HEK293 (cell line): ENCODE data around the gene ANXA8.

Experiments used
- CTCF ChIA-PET: fragments of 350-600 bp; formaldehyde crosslinking; extraction: SDS; loops from one replicate; lab custom pipeline; 2021; ENCODE audit warnings: antibody characterized with exemption; lab: Yijun Ruan, JAX
- POLR2A ChIA-PET: fragments of 300-600 bp; formaldehyde crosslinking; extraction: SDS; loops from one replicate; lab custom pipeline; 2020; ENCODE audit warnings: antibody characterized with exemption, inconsistent platforms; lab: Yijun Ruan, JAX
- H3K27ac ChIP-seq: fragments of 200-500 bp; sonication (Bioruptor generic); 2 replicates; pipeline ENCODE4 v1.5.1; 2014; ENCODE audit warnings: low read depth, low read length, control low read depth, inconsistent platforms; ENCODE audit errors: extremely low read depth
- H3K36me3 ChIP-seq, 2 experiments: fragments of 200-500 bp in 1 of 2; sonication (Bioruptor generic) in 1 of 2; 1 replicate in 1 of 2; 2 replicates in 1 of 2; pipeline ENCODE4 v1.5.1; 2014 to 2017; ENCODE audit warnings: inconsistent platforms in 2 of 2, low read length in 2 of 2; ENCODE audit not compliant: control insufficient read depth in 2 of 2, insufficient read depth in 1 of 2
- H3K4me1 ChIP-seq: fragments of 200-500 bp; sonication (Bioruptor generic); 2 replicates; pipeline ENCODE4 v1.5.1; 2014; ENCODE audit warnings: mild to moderate bottlenecking, low read length, inconsistent platforms; ENCODE audit not compliant: control insufficient read depth, insufficient read depth
- H3K4me3 ChIP-seq: 2 replicates; pipeline ENCODE4 v1.5.1; 2011; ENCODE audit warnings: low read depth, mild to moderate bottlenecking, control low read depth, low read length, moderate library complexity
- H3K9me3 ChIP-seq: fragments of 200-500 bp; sonication (Bioruptor generic); 2 replicates; pipeline ENCODE4 v1.5.1; 2014; ENCODE audit warnings: low read depth, low read length, inconsistent platforms; ENCODE audit not compliant: control insufficient read depth, insufficient read depth
- GLI4 ChIP-seq: fragments of 450-650 bp; formaldehyde crosslinking; IDR thresholded peaks from 2 replicates; pipeline ENCODE4 v1.5.1; 2016; ENCODE audit warnings: missing biosample characterization, missing genetic modification characterization
- GLIS2 ChIP-seq: fragments of 450-650 bp; formaldehyde crosslinking; IDR thresholded peaks from 2 replicates; pipeline ENCODE4 v1.5.1; 2016; ENCODE audit warnings: missing biosample characterization, missing genetic modification characterization
- KLF1 ChIP-seq: fragments of 450-650 bp; formaldehyde crosslinking; IDR thresholded peaks from 2 replicates; pipeline ENCODE4 v1.5.1; 2016; ENCODE audit warnings: missing biosample characterization, missing genetic modification characterization
- RBAK ChIP-seq: fragments of 450-650 bp; formaldehyde crosslinking; IDR thresholded peaks from 2 replicates; pipeline ENCODE4 v1.5.1; 2016; ENCODE audit warnings: missing biosample characterization, missing genetic modification characterization
- WT1 ChIP-seq: fragments of 450-650 bp; formaldehyde crosslinking; IDR thresholded peaks from 2 replicates; pipeline ENCODE4 v1.5.1; 2016; ENCODE audit warnings: missing biosample characterization, missing genetic modification characterization
- ZBTB7A ChIP-seq: fragments of 450-650 bp; formaldehyde crosslinking; IDR thresholded peaks from 2 replicates; pipeline ENCODE4 v1.5.1; 2016; ENCODE audit warnings: low read depth, missing biosample characterization, missing genetic modification characterization
- ZIC2 ChIP-seq: fragments of 450-650 bp; formaldehyde crosslinking; IDR thresholded peaks from 2 replicates; pipeline ENCODE4 v1.5.1; 2016; ENCODE audit warnings: missing biosample characterization, missing genetic modification characterization
- ZNF121 ChIP-seq: fragments of 450-650 bp; formaldehyde crosslinking; IDR thresholded peaks from 2 replicates; pipeline ENCODE4 v1.5.1; 2016; ENCODE audit warnings: missing biosample characterization, missing genetic modification characterization
- ZNF133 ChIP-seq: fragments of 450-650 bp; formaldehyde crosslinking; IDR thresholded peaks from 2 replicates; pipeline ENCODE4 v1.5.1; 2016; ENCODE audit warnings: missing biosample characterization, missing genetic modification characterization
- ZNF19 ChIP-seq: fragments of 450-650 bp; formaldehyde crosslinking; IDR thresholded peaks from 2 replicates; pipeline ENCODE4; 2016; ENCODE audit warnings: missing biosample characterization, missing genetic modification characterization, low read depth
- ZNF214 ChIP-seq: fragments of 450-650 bp; formaldehyde crosslinking; IDR thresholded peaks from 2 replicates; pipeline ENCODE4 v1.5.1; 2017; ENCODE audit warnings: missing biosample characterization, mild to moderate bottlenecking, missing genetic modification characterization, borderline replicate concordance
- ZNF501 ChIP-seq: fragments of 450-650 bp; formaldehyde crosslinking; IDR thresholded peaks from 2 replicates; pipeline ENCODE4 v1.5.1; 2016; ENCODE audit warnings: missing biosample characterization, missing genetic modification characterization
- ZNF544 ChIP-seq: fragments of 450-650 bp; formaldehyde crosslinking; IDR thresholded peaks from 2 replicates; pipeline ENCODE4 v1.5.0; 2017; ENCODE audit warnings: missing biosample characterization, missing genetic modification characterization
- TF ChIP-seq, protein P1 (sequence below): fragments of 450-650 bp; formaldehyde crosslinking; IDR thresholded peaks from 2 replicates; pipeline ENCODE4 v1.5.1; 2016; ENCODE audit warnings: missing biosample characterization, missing genetic modification characterization, low read depth
- TF ChIP-seq, protein P2 (sequence below): fragments of 450-650 bp; formaldehyde crosslinking; IDR thresholded peaks from 2 replicates; pipeline ENCODE4 v1.5.1; 2016; ENCODE audit warnings: missing biosample characterization, missing genetic modification characterization
- TF ChIP-seq, protein P3 (sequence below): fragments of 450-650 bp; formaldehyde crosslinking; IDR thresholded peaks from 2 replicates; pipeline ENCODE4 v1.5.1; 2017; ENCODE audit warnings: missing biosample characterization, missing genetic modification characterization

The ANXA8 gene

DNA sequence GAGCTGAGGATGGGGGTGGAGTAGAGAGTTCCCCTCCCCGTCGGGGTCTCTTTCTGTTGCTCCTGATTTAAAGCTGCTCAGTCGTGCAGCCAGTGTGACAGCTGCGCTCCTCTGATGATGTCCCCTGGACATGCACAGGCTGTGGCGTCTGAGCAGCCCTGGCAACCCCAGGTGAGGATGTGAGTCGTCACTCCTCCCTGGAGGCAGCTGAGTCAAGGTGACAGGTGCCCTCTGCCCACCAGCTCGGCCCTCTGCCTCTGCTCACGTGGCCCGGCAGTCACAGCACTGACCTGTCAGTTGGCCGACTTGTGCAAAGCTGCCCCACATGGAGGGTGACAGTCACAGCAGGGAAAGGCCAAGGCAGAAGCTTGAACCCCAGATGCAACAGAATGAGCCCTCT, 33.9 kb downstream of the ANXA8 start:
- CTCF ChIA-PET = interaction anchor here (0.7 to 1.9 kb wide), 3 partner anchors 10 to 83 kb away, joined by 3 to 6 read pairs (median 3); no protein-coding TSS in a partner anchor
- no peaks in the 10 kb centered on the region for H3K9me3 ChIP-seq
- TF ChIP-seq WT1 (tag by site-specific recombination) (no peak), ZNF121 (tag by site-specific recombination) (no peak), ZBTB7A (no peak), ZNF214 (no peak), ZNF19 (tag by site-specific recombination) (no peak), GLI4 (tag by site-specific recombination) (no peak), ZNF501 (tag by site-specific recombination) (no peak), KLF1 (no peak)
- TF ChIP-seq, protein P1, sequence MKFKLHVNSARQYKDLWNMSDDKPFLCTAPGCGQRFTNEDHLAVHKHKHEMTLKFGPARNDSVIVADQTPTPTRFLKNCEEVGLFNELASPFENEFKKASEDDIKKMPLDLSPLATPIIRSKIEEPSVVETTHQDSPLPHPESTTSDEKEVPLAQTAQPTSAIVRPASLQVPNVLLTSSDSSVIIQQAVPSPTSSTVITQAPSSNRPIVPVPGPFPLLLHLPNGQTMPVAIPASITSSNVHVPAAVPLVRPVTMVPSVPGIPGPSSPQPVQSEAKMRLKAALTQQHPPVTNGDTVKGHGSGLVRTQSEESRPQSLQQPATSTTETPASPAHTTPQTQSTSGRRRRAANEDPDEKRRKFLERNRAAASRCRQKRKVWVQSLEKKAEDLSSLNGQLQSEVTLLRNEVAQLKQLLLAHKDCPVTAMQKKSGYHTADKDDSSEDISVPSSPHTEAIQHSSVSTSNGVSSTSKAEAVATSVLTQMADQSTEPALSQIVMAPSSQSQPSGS (tag by site-specific recombination) = no peak
- TF ChIP-seq, protein P2, sequence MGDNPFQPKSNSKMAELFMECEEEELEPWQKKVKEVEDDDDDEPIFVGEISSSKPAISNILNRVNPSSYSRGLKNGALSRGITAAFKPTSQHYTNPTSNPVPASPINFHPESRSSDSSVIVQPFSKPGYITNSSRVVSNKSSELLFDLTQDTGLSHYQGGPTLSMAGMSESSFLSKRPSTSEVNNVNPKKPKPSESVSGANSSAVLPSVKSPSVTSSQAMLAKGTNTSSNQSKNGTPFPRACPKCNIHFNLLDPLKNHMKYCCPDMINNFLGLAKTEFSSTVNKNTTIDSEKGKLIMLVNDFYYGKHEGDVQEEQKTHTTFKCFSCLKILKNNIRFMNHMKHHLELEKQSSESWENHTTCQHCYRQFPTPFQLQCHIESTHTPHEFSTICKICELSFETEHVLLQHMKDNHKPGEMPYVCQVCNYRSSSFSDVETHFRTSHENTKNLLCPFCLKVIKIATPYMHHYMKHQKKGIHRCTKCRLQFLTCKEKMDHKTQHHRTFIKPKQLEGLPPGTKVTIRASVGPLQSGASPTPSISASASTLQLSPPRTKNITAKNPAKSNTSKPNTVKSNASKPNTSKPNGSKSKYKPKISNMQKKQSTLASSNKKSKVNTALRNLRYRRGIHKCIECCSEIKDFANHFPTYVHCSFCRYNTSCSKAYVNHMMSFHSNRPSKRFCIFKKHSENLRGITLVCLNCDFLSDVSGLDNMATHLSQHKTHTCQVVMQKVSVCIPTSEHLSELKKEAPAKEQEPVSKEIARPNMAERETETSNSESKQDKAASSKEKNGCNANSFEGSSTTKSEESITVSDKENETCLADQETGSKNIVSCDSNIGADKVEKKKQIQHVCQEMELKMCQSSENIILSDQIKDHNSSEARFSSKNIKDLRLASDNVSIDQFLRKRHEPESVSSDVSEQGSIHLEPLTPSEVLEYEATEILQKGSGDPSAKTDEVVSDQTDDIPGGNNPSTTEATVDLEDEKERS (tag by site-specific recombination) = no peak
- TF ChIP-seq, protein P3, sequence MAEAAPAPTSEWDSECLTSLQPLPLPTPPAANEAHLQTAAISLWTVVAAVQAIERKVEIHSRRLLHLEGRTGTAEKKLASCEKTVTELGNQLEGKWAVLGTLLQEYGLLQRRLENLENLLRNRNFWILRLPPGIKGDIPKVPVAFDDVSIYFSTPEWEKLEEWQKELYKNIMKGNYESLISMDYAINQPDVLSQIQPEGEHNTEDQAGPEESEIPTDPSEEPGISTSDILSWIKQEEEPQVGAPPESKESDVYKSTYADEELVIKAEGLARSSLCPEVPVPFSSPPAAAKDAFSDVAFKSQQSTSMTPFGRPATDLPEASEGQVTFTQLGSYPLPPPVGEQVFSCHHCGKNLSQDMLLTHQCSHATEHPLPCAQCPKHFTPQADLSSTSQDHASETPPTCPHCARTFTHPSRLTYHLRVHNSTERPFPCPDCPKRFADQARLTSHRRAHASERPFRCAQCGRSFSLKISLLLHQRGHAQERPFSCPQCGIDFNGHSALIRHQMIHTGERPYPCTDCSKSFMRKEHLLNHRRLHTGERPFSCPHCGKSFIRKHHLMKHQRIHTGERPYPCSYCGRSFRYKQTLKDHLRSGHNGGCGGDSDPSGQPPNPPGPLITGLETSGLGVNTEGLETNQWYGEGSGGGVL (tag by site-specific recombination) = no peak

DNA sequence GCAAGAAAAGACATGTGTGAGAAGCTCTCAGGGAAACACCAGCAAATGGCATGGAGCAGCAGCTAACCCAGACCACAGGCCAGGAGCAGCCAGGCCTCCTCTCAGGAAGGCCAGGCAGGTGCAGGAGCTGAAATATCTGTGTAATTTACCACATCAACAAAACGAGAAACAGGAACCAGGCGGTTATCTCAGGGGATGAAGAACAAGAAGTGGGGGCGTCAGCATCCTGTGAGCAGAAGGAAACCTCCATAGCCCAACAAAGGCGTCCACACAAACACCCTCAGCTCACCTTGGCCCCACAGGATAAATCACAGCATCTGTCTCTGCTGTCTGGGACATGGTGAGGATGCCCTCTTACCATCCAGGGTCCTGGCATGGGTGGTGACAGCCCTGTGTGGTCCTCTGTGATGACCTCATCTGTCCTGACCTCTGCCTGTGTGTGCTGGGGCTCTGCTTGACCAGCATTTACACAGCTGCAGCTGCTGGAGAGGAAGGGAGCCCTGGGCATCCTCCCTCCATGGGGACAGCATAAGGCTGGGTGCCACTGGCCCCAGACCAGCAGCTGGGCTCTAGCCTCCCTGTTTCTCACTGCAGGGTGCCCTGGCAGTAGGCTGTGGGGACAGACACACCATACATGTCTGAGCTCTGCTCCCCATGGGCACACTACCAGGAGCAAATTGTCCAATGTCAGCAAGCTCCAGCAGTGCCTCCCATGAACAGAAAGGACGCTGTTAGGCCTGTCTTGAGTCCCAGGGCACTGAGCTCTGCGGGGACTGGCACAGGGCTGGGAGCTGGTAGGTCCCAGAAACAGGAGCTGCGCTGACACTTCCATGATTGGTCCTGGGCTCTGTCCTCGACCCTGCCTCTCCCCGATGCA, 34.6 kb downstream of the ANXA8 start:
- no peak overlapping the region for H3K27ac ChIP-seq
- H3K4me1 ChIP-seq = no peaks in the 10 kb centered on the region
- ChIA-PET CTCF (interaction anchor here (0.6 to 1.9 kb wide), 3 partner anchors 11 to 82 kb away, joined by 3 to 6 read pairs (median 5); no protein-coding TSS in a partner anchor), POLR2A (interaction anchor here (0.5 kb wide), 1 partner anchor 72 kb away, joined by 3 read pairs; no protein-coding TSS in a partner anchor)
- H3K4me3 ChIP-seq = no peak overlapping the region
- H3K9me3 ChIP-seq = no peaks in the 10 kb centered on the region
- TF ChIP-seq GLIS2 (tag by site-specific recombination) (0 out of 2 replicates have a peak, but pooled peaks have one; percentile 24), ZNF544 (no peak), ZIC2 (tag by site-specific recombination) (peak; percentile 40; the same call in 1 of the 2 replicates)
- H3K36me3 ChIP-seq = no peaks in the 10 kb centered on the region

More for the DNA sequence above, 33.9 kb downstream of the ANXA8 start:
- POLR2A ChIA-PET = no interaction called here
- Histone ChIP-seq H3K27ac (no peak overlapping the region), H3K36me3 (no peaks in the 10 kb centered on the region), H3K4me1 (no peaks in the 10 kb centered on the region), H3K4me3 (no peak overlapping the region)

DNA sequence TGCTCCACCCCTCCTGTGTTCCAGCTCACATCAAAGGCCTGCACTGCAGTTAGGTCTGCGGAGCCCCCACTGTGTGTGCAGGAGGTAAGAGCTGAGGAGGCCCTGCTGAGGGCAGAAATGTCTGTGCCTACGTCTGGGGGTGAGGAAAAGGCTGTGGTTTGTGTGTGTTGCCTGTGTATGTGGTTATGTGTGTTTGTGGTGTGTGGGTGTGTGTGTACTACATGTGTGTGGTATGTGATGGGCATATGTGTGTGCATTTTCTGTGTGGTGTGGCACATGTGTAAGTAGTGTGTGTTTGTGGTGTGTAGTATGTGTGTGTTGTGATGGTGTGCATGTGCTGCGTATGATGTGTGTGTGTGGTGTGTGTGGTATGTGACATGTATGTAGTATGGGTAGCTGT, 36.2 kb downstream of the ANXA8 start:
- H3K36me3 ChIP-seq = no peaks in the 10 kb centered on the region

More for the DNA sequence above, 36.2 kb downstream of the ANXA8 start:
- Histone ChIP-seq H3K27ac (no peak overlapping the region), H3K4me1 (no peaks in the 10 kb centered on the region), H3K9me3 (no peaks in the 10 kb centered on the region), H3K4me3 (no peak overlapping the region)
- TF ChIP-seq ZNF133 (0 out of 2 replicates have a peak, but pooled peaks have one; percentile 30), RBAK (no peak)
- CTCF ChIA-PET = no interaction called here
- POLR2A ChIA-PET = no interaction called here
